ENCODE results near the gene LAMC3.
"Not testable (repeated sequence)": the region's sequence is repeated elsewhere in the genome, so short reads cannot be mapped to it uniquely, and the experiment has no call there.

GRCh38 chr9:131034749-131035148 lies 25.8 kb downstream of the LAMC3 start:
- TF ChIP-seq CTCF, EZH2 (IDR thresholded peaks at IDR 0.05): not testable (repeated sequence)

All from neural progenitor cell (in vitro differentiated cells).